Measurements from ENCODE around the gene VGLL4. TPM values are rescaled to one million over a fixed set of nuclear protein-coding genes. Genes with fewer than 3 reads are reported as not detected.

VGLL4 gene
- total and polyA plus RNA-seq, 4 experiments from 2014 or later: 15.1 to 30.3 (median 25.6) TPM

- peaks cover 0 to 13% of the 10 kb centered on the region in 2 donors for H3K36me3 Mint-ChIP-seq
- no peak overlapping the region for H3K27ac ChIP-seq (ENCODE audit: low read depth, low read length)
- no peaks in the 10 kb centered on the region for H3K4me1 ChIP-seq (ENCODE audit: insufficient read depth, low read length)
- no peaks in the 10 kb centered on the region for H3K36me3 ChIP-seq (ENCODE audit: insufficient read depth, low read length)
- intact Hi-C loops (cut with micrococcal nuclease): no loop called here
- POLR2A ChIA-PET (ENCODE audit: partially characterized antibody): no interaction called here
- H3K27ac Mint-ChIP-seq: peak overlapping the region in 1 of 7 donors; percentile 36
- H3K4me1 Mint-ChIP-seq: peaks cover 0 to 13% (median 7%) of the 10 kb centered on the region in 4 donors
- CTCF ChIA-PET (ENCODE audit: partially characterized antibody): no interaction called here
- no peaks in the 10 kb centered on the region for H3K9me3 ChIP-seq (ENCODE audit: control insufficient read depth in 1 of 2, low read length in 2 of 2)
- no peaks in the 10 kb centered on the region for H3K27me3 ChIP-seq (ENCODE audit: insufficient read depth, low read length)
- no peaks in the 10 kb centered on the region for H3K27me3 Mint-ChIP-seq
- no peak for DNase-seq
- no peak overlapping the region for H3K4me3 Mint-ChIP-seq
- H3K4me3 ChIP-seq (ENCODE audit: low read length in 2 of 2): no peak overlapping the region
- peaks cover 0 to 9% (median 0%) of the 10 kb centered on the region in 8 donors for H3K9me3 Mint-ChIP-seq
These were observed 96.9 kb downstream of the VGLL4 start for GRCh38 chr3:11546657-11547302.

- H3K4me1 ChIP-seq (ENCODE audit: insufficient read depth, low read length): no peaks in the 10 kb centered on the region
- no peak for DNase-seq
- no peaks in the 10 kb centered on the region for H3K36me3 ChIP-seq (ENCODE audit: insufficient read depth, low read length)
- ChIA-PET CTCF (ENCODE audit: partially characterized antibody) (no interaction called here), POLR2A (ENCODE audit: partially characterized antibody) (no interaction called here)
- peak overlapping the region in 3 of 7 donors; percentile 42 to 53 (median 51) for H3K27ac Mint-ChIP-seq
- no peak overlapping the region for H3K4me3 ChIP-seq (ENCODE audit: low read length in 2 of 2)
- intact Hi-C loops (cut with micrococcal nuclease): no loop called here
- peaks cover 0 to 13% of the 10 kb centered on the region in 2 donors for H3K36me3 Mint-ChIP-seq
- no peak overlapping the region for H3K4me3 Mint-ChIP-seq
- H3K4me1 Mint-ChIP-seq: peaks cover 0 to 6% (median 2%) of the 10 kb centered on the region in 4 donors
- H3K9me3 ChIP-seq (ENCODE audit: control insufficient read depth in 1 of 2, low read length in 2 of 2): no peaks in the 10 kb centered on the region
- H3K27me3 ChIP-seq (ENCODE audit: insufficient read depth, low read length): no peaks in the 10 kb centered on the region
- no peak overlapping the region for H3K27ac ChIP-seq (ENCODE audit: low read depth, low read length)
- H3K27me3 Mint-ChIP-seq: no peaks in the 10 kb centered on the region
- peaks cover 0 to 9% (median 0%) of the 10 kb centered on the region in 8 donors for H3K9me3 Mint-ChIP-seq
These were observed 98.4 kb downstream of the VGLL4 start for GRCh38 chr3:11545186-11545851.

GRCh38 chr3:11544412-11545181 lies 99.1 kb downstream of the VGLL4 start:
- POLR2A ChIA-PET (ENCODE audit: partially characterized antibody): no interaction called here
- Mint-ChIP-seq H3K4me3 (no peak overlapping the region), H3K36me3 (peaks cover 0 to 9% of the 10 kb centered on the region in 2 donors), H3K27ac (peak overlapping the region in 1 of 7 donors; percentile 53), H3K9me3 (peaks cover 0 to 8% (median 0%) of the 10 kb centered on the region in 8 donors), H3K27me3 (no peaks in the 10 kb centered on the region), H3K4me1 (peaks cover 0 to 5% (median 2%) of the 10 kb centered on the region in 4 donors)
- CTCF ChIA-PET (ENCODE audit: partially characterized antibody): no interaction called here
- no peak for DNase-seq
- Histone ChIP-seq H3K27me3 (ENCODE audit: insufficient read depth, low read length) (no peaks in the 10 kb centered on the region), H3K4me3 (ENCODE audit: low read length in 2 of 2) (no peak overlapping the region), H3K9me3 (ENCODE audit: control insufficient read depth in 1 of 2, low read length in 2 of 2) (no peaks in the 10 kb centered on the region), H3K27ac (ENCODE audit: low read depth, low read length) (no peak overlapping the region), H3K4me1 (ENCODE audit: insufficient read depth, low read length) (no peaks in the 10 kb centered on the region), H3K36me3 (ENCODE audit: insufficient read depth, low read length) (no peaks in the 10 kb centered on the region)
- intact Hi-C loops (cut with micrococcal nuclease): no loop called here

GRCh38 chr3:11543948-11544387 lies 99.7 kb downstream of the VGLL4 start:
- intact Hi-C loops (cut with micrococcal nuclease): no loop called here
- peak overlapping the region in 1 of 7 donors; percentile 44 for H3K27ac Mint-ChIP-seq
- H3K4me1 Mint-ChIP-seq: peaks cover 0 to 5% (median 2%) of the 10 kb centered on the region in 4 donors
- Histone ChIP-seq H3K27ac (ENCODE audit: low read depth, low read length) (no peak overlapping the region), H3K4me1 (ENCODE audit: insufficient read depth, low read length) (no peaks in the 10 kb centered on the region), H3K36me3 (ENCODE audit: insufficient read depth, low read length) (no peaks in the 10 kb centered on the region), H3K4me3 (ENCODE audit: low read length in 2 of 2) (no peak overlapping the region), H3K27me3 (ENCODE audit: insufficient read depth, low read length) (no peaks in the 10 kb centered on the region), H3K9me3 (ENCODE audit: control insufficient read depth in 1 of 2, low read length in 2 of 2) (no peaks in the 10 kb centered on the region)
- no peak for DNase-seq
- no peak overlapping the region for H3K4me3 Mint-ChIP-seq
- CTCF ChIA-PET (ENCODE audit: partially characterized antibody): no interaction called here
- no peaks in the 10 kb centered on the region for H3K27me3 Mint-ChIP-seq
- POLR2A ChIA-PET (ENCODE audit: partially characterized antibody): no interaction called here
- H3K36me3 Mint-ChIP-seq: peaks cover 0 to 8% of the 10 kb centered on the region in 2 donors
- peaks cover 0 to 1% (median 0%) of the 10 kb centered on the region in 8 donors for H3K9me3 Mint-ChIP-seq

GRCh38 chr3:11543141-11543947 lies 100.4 kb downstream of the VGLL4 start:
- H3K27me3 Mint-ChIP-seq: no peaks in the 10 kb centered on the region
- peak overlapping the region in 1 of 7 donors; percentile 36 for H3K27ac Mint-ChIP-seq
- peaks cover 0 to 5% (median 1%) of the 10 kb centered on the region in 4 donors for H3K4me1 Mint-ChIP-seq
- CTCF ChIA-PET (ENCODE audit: partially characterized antibody): no interaction called here
- H3K36me3 Mint-ChIP-seq: peaks cover 0 to 8% of the 10 kb centered on the region in 2 donors
- intact Hi-C loops (cut with micrococcal nuclease): no loop called here
- Histone ChIP-seq H3K9me3 (ENCODE audit: control insufficient read depth in 1 of 2, low read length in 2 of 2) (no peaks in the 10 kb centered on the region), H3K4me1 (ENCODE audit: insufficient read depth, low read length) (no peaks in the 10 kb centered on the region), H3K36me3 (ENCODE audit: insufficient read depth, low read length) (no peaks in the 10 kb centered on the region), H3K27me3 (ENCODE audit: insufficient read depth, low read length) (no peaks in the 10 kb centered on the region), H3K27ac (ENCODE audit: low read depth, low read length) (no peak overlapping the region), H3K4me3 (ENCODE audit: low read length in 2 of 2) (no peak overlapping the region)
- POLR2A ChIA-PET (ENCODE audit: partially characterized antibody): no interaction called here
- H3K4me3 Mint-ChIP-seq: no peak overlapping the region
- no peaks in the 10 kb centered on the region for H3K9me3 Mint-ChIP-seq
- DNase-seq: no peak

GRCh38 chr3:11542551-11542950 lies 101.2 kb downstream of the VGLL4 start:
- Mint-ChIP-seq H3K27me3 (no peaks in the 10 kb centered on the region), H3K4me3 (no peak overlapping the region), H3K9me3 (no peaks in the 10 kb centered on the region), H3K4me1 (peaks cover 0 to 5% (median 1%) of the 10 kb centered on the region in 4 donors), H3K27ac (peak overlapping the region in 1 of 7 donors; percentile 15), H3K36me3 (peaks cover 0 to 8% of the 10 kb centered on the region in 2 donors)
- Histone ChIP-seq H3K4me3 (ENCODE audit: low read length in 2 of 2) (no peak overlapping the region), H3K36me3 (ENCODE audit: insufficient read depth, low read length) (no peaks in the 10 kb centered on the region), H3K4me1 (ENCODE audit: insufficient read depth, low read length) (no peaks in the 10 kb centered on the region), H3K9me3 (ENCODE audit: control insufficient read depth in 1 of 2, low read length in 2 of 2) (no peaks in the 10 kb centered on the region), H3K27me3 (ENCODE audit: insufficient read depth, low read length) (no peaks in the 10 kb centered on the region), H3K27ac (ENCODE audit: low read depth, low read length) (no peak overlapping the region)
- CTCF ChIA-PET (ENCODE audit: partially characterized antibody): no interaction called here
- POLR2A ChIA-PET (ENCODE audit: partially characterized antibody): no interaction called here
- intact Hi-C loops (cut with micrococcal nuclease): no loop called here
- DNase-seq: no peak

All from CD4-positive, alpha-beta memory T cell (primary cell).